Spleen (tissue), 11 donors: Measurements from ENCODE around the gene GAPVD1. TPM values are rescaled to one million over a fixed set of nuclear protein-coding genes. Genes with fewer than 3 reads are reported as not detected.

ENCODE experiments used
- DNase-seq: peaks from one replicate; pipeline ENCODE4 v3.0.0-alpha.2; 2020
- H3K27ac ChIP-seq, 8 donors: fragments of 200-600 bp; sonication (generic) in 7 of 8; 1 replicate in 4 of 8; 2 replicates in 4 of 8; pipeline versions ENCODE4 v1.5.0 to v1.8.0; 2016 to 2021; ENCODE audit warnings: inconsistent platforms in 4 of 8, mild to moderate bottlenecking in 4 of 8, moderate library complexity in 1 of 8
- H3K27me3 ChIP-seq, 7 donors: fragments of 200-600 bp; sonication (generic) in 6 of 7; replicated peaks in 1 of 7; 1 replicate in 4 of 7; 2 replicates in 3 of 7; pipeline versions ENCODE4 v1.5.0 to v1.8.0; 2016 to 2021; ENCODE audit warnings: inconsistent platforms in 3 of 7, mild to moderate bottlenecking in 1 of 7
- H3K36me3 ChIP-seq, 6 donors: fragments of 200-600 bp; sonication (generic) in 5 of 6; 1 replicate in 4 of 6; 2 replicates in 2 of 6; pipeline versions ENCODE4 v1.5.0 to v1.8.0; 2016 to 2021; ENCODE audit warnings: inconsistent platforms in 2 of 6
- H3K4me1 ChIP-seq, 6 donors: fragments of 200-600 bp; sonication (generic) in 5 of 6; 1 replicate in 3 of 6; 2 replicates in 3 of 6; pipeline versions ENCODE4 v1.5.0 to v1.8.0; 2016 to 2021; ENCODE audit warnings: inconsistent platforms in 3 of 6
- H3K4me3 ChIP-seq, 8 donors: fragments of 200-600 bp; sonication (generic) in 7 of 8; 1 replicate in 4 of 8; 2 replicates in 4 of 8; pipeline versions ENCODE4 v1.5.0 to v1.8.0; 2016 to 2021; ENCODE audit warnings: inconsistent platforms in 4 of 8, mild to moderate bottlenecking in 4 of 8, moderate library complexity in 2 of 8
- H3K9me3 ChIP-seq, 8 donors: fragments of 200-600 bp; sonication (generic) in 7 of 8; 1 replicate in 4 of 8; 2 replicates in 4 of 8; pipeline versions ENCODE4 v1.5.0 to v1.8.0; 2016 to 2021; ENCODE audit warnings: inconsistent platforms in 4 of 8
- POLR2A ChIP-seq, 3 donors: fragments of 450-650 bp; IDR thresholded peaks; one replicate each; pipeline ENCODE4 v1.5.1; 2017; ENCODE audit warnings: antibody characterized with exemption in 3 of 3, mild to moderate bottlenecking in 1 of 3
- POLR2AphosphoS5 ChIP-seq, 3 donors: sonication (generic); formaldehyde crosslinking; IDR thresholded peaks; one replicate each; pipeline ENCODE4 v1.5.1; 2017; ENCODE audit warnings: antibody characterized with exemption in 3 of 3
- WGBS, 5 donors: extraction: QIAGEN DNeasy Blood & Tissue Kit in 3 of 5; methylation state at CpG; one replicate each; pipeline versions ENCODE4 v1.1.5 to v1.1.7; 2013 to 2018; 5-methylcytosine and 5-hydroxymethylcytosine counted together
- intact Hi-C: fragments of 100-400 bp; cut with DNase I; formaldehyde crosslinking; loops from one replicate; pipeline ENCODE4 v1.15.0; 2023; ENCODE audit warnings: low total_unique reads
- polyA plus RNA-seq, 3 donors: library from polyadenylated mRNA; stranded (reverse); fragments of 200-250 nt; gene quantifications; one replicate each; pipeline ENCODE4 v1.2.1, GENCODE V29; 2013
- total RNA-seq, 7 donors: library from RNA; depleted of rRNA in 3 of 7; stranded (reverse); fragments of >200 nt in 3 of 7; fragmentation: NEBNext Ultra II Directional in 4 of 7; extraction: Animal tissue kit (Norgen Biotek cat#: 25700) in 4 of 7; gene quantifications; one replicate each; pipeline versions ENCODE4 v1.1.0 to v1.2.1, GENCODE V29; 2016 to 2021
- TF ChIP-seq, protein P1 (sequence below), 11 experiments: fragments of 200-600 bp in 7 of 11; fragments of 450-650 bp in 4 of 11; sonication (generic) in 4 of 11; IDR thresholded peaks in 8 of 11; conservative IDR thresholded peaks in 3 of 11; 1 replicate in 7 of 11; 2 replicates in 4 of 11; pipeline versions ENCODE4 v1.4.0 to v1.8.0; 2016 to 2021; ENCODE audit warnings: antibody characterized with exemption in 11 of 11, inconsistent platforms in 4 of 11, mild to moderate bottlenecking in 1 of 11
- donor health status: healthy with polysubstance abuse.
- donor health status: DM: no; HTN: no; CAD: no; lungs with moderate emphysema.
- donor health status: DM: no; HTN: no; CAD: no.
- donor health status: Bipolar disorder and iron deficiency.
- donor health status: healthy.
- donor health status: DM: no; HTN: no; CAD: no.
- donor health status: DM: yes; HTN: yes; CAD: no.

The GAPVD1 gene
- total and polyA plus RNA-seq, 10 donors = 4.9 to 79.3 (median 61.9) TPM

DNA sequence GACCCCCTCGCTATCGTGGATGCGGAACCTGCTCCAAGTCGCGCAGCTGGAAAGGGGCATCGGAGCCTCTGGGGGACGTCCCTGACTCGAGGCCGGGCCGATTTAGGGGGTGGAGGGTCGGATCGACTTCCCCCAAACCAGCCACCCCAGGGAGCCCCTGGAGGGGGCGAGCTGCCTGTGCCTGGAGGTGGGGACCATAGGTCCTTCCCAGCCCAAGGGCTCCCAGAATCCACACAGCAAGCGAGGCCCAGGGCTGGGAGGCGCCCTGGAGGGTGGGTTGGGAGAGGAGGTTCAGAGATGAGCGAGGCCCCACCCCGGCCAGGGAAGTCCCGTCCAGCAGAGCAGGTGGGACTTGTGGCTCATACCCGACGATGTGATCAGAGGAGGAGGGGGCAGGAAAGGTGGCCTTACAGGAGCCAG is 147.6 kb downstream of the GAPVD1 start:
- DNase-seq = peak; percentile 72
- WGBS, 5 donors = 68 to 88% (median 80%) methylated on average over 16 to 20 of the region's 20 CpGs
- H3K27ac ChIP-seq = no peak overlapping the region
- H3K4me3 ChIP-seq = no peak overlapping the region
- H3K36me3 ChIP-seq = no peaks in the 10 kb centered on the region
- peaks cover 0 to 42% (median 11%) of the 10 kb centered on the region in 7 donors for H3K27me3 ChIP-seq
- H3K4me1 ChIP-seq = peaks cover 8 to 22% (median 17%) of the 10 kb centered on the region in 6 donors
- intact Hi-C loops = loop anchor here (5.0 to 10.0 kb wide), 2 partner anchors 818 to 1006 kb away; no protein-coding TSS in a partner anchor
- H3K9me3 ChIP-seq = no peaks in the 10 kb centered on the region
- TF ChIP-seq POLR2A (IDR thresholded peaks at IDR 0.05) (no peak), POLR2AphosphoS5 (IDR thresholded peaks at IDR 0.05) (no peak)
- TF ChIP-seq, protein P1, sequence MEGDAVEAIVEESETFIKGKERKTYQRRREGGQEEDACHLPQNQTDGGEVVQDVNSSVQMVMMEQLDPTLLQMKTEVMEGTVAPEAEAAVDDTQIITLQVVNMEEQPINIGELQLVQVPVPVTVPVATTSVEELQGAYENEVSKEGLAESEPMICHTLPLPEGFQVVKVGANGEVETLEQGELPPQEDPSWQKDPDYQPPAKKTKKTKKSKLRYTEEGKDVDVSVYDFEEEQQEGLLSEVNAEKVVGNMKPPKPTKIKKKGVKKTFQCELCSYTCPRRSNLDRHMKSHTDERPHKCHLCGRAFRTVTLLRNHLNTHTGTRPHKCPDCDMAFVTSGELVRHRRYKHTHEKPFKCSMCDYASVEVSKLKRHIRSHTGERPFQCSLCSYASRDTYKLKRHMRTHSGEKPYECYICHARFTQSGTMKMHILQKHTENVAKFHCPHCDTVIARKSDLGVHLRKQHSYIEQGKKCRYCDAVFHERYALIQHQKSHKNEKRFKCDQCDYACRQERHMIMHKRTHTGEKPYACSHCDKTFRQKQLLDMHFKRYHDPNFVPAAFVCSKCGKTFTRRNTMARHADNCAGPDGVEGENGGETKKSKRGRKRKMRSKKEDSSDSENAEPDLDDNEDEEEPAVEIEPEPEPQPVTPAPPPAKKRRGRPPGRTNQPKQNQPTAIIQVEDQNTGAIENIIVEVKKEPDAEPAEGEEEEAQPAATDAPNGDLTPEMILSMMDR (IDR thresholded peaks at IDR 0.05 in 8 of 11, conservative IDR thresholded peaks at IDR 0.05 in 3 of 11) = no peak

DNA sequence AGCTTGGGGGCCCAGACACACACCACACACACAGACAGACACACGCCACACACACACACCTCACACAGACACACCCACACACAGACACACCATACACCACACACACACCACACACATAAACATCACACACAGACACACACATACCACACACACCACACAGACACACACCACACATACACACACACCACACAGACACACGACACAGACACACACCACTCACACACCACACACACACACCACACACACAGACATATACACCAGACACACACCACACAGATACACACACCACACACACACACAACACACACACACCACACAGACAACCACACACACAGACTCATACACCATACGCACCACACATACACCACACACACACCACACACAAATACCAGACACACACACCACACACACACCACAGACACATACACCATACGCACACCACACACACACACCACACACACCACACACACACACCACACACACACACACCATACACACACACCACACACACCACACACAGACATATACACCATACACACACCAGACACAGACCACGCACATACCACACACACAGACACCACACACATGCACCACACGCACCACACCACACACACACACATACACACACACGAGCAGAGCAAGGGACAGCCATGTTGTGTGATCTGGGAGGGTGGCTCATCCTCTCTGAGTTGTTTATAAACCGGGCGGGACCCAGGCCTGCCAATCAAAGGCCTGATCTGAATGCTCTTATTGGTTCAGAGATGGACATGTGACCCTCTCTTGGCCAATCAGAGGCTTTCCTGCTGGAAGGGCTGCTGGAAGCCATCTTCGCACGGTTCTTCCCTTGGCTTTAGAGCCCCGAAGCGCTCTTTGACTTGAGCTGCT is 148.3 kb downstream of the GAPVD1 start:
- peak overlapping the region in 1 of 8 donors; percentile 23 for H3K27ac ChIP-seq
- H3K4me1 ChIP-seq = peaks cover 8 to 22% (median 17%) of the 10 kb centered on the region in 6 donors
- intact Hi-C loops = loop anchor here (5.0 to 10.0 kb wide), 2 partner anchors 817 to 1005 kb away; no protein-coding TSS in a partner anchor
- TF ChIP-seq, protein P1 (IDR thresholded peaks at IDR 0.05 in 8 of 11, conservative IDR thresholded peaks at IDR 0.05 in 3 of 11) = no peak
- TF ChIP-seq POLR2AphosphoS5 (IDR thresholded peaks at IDR 0.05) (no peak), POLR2A (IDR thresholded peaks at IDR 0.05) (no peak)
- peaks cover 0 to 42% (median 11%) of the 10 kb centered on the region in 7 donors for H3K27me3 ChIP-seq
- no peaks in the 10 kb centered on the region for H3K36me3 ChIP-seq
- 87 to 92% (median 89%) methylated on average over 12 to 13 of the region's 13 CpGs for WGBS, 5 donors
- no peak for DNase-seq
- H3K4me3 ChIP-seq = no peak overlapping the region
- no peaks in the 10 kb centered on the region for H3K9me3 ChIP-seq

DNA sequence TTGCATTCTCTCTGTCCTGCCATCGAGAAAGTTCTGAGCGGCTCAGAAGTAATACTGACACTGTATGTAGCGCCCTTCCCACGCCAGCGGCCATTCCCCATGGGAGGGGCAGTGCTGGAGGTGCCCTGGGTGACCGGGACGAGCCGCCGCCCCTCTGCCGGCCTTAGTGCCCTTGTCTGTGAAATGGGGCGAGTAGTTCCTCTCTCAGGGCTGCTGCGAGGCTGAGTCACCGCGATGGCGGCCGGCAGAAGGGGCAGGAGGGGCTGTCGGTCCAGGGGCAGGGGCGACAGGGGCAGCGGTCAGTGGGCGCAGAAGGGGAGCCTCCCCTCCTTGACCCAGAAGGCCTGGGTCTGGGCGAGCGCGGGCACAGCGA is 148.9 kb downstream of the GAPVD1 start:
- Histone ChIP-seq H3K27ac (peak overlapping the region in 1 of 8 donors; percentile 23), H3K36me3 (no peaks in the 10 kb centered on the region), H3K27me3 (peaks cover 0 to 42% (median 11%) of the 10 kb centered on the region in 7 donors), H3K4me1 (peaks cover 8 to 22% (median 17%) of the 10 kb centered on the region in 6 donors), H3K9me3 (no peaks in the 10 kb centered on the region), H3K4me3 (no peak overlapping the region)
- TF ChIP-seq, protein P1 (IDR thresholded peaks at IDR 0.05 in 8 of 11, conservative IDR thresholded peaks at IDR 0.05 in 3 of 11) = no peak
- no peak for TF ChIP-seq POLR2AphosphoS5 (IDR thresholded peaks at IDR 0.05)
- TF ChIP-seq POLR2A (IDR thresholded peaks at IDR 0.05) = no peak
- 80 to 97% (median 92%) methylated on average over 23 to 24 of the region's 24 CpGs for WGBS, 5 donors
- intact Hi-C loops = no loop called here
- DNase-seq = no peak

DNA sequence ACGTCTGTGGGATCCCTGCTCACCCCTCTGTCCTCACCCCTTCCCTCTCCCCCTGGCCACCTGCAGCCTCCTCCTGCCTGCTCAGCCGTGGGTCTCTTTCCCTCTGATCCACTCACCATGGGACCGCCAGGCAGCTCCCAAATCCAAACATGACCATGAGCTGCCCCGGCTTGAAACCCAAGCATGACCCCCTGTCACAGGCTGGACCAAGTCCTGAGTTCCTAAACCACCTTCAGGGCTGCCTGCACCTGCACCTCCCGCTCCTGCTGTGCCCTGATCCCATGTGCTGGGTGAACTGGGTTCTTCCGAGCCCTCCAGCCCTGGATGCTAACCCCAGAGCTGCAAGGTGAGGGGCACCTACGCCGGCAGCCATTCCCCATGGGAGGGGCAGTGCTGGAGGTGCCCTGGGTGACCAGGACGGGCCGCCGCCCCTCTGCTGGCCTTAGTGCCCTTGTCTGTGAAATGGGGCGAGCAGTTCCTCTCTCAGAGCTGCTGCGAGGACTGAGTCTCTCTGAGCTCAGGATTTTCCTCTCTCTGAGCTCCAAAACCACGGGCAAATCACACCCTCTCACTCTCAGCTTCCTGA is 149.6 kb downstream of the GAPVD1 start:
- no peaks in the 10 kb centered on the region for H3K9me3 ChIP-seq
- no peak overlapping the region for H3K27ac ChIP-seq
- no peaks in the 10 kb centered on the region for H3K36me3 ChIP-seq
- peaks cover 8 to 22% (median 17%) of the 10 kb centered on the region in 6 donors for H3K4me1 ChIP-seq
- 55 to 77% (median 72%) methylated on average over 7 to 14 of the region's 14 CpGs for WGBS, 5 donors
- no peak for DNase-seq
- peaks cover 0 to 42% (median 11%) of the 10 kb centered on the region in 7 donors for H3K27me3 ChIP-seq
- no peak overlapping the region for H3K4me3 ChIP-seq
- TF ChIP-seq, protein P1 (IDR thresholded peaks at IDR 0.05 in 8 of 11, conservative IDR thresholded peaks at IDR 0.05 in 3 of 11) = no peak
- intact Hi-C loops = no loop called here
